OCI-LY1 (cell line): ENCODE measurements around the gene RRN3.
"Not testable (repeated sequence)": the region's sequence is repeated elsewhere in the genome, so short reads cannot be mapped to it uniquely, and the experiment has no call there.

ENCODE experiments used
- H2AFZ ChIP-seq: fragments of 200-600 bp; sonication (generic), shearing (Covaris generic); 2 replicates; pipeline ENCODE4 v1.6.0; 2014; ENCODE audit warnings: antibody characterized with exemption, mild to moderate bottlenecking, low read length
- H3F3A ChIP-seq: fragments of 200-600 bp; sonication (generic), shearing (Covaris generic); 2 replicates; pipeline ENCODE4 v1.6.0; 2014; ENCODE audit warnings: mild to moderate bottlenecking, antibody characterized with exemption, low read length, moderate library complexity; ENCODE audit not compliant: insufficient read depth
- H3K27ac ChIP-seq: fragments of 200-600 bp; sonication (generic); 2 replicates; pipeline ENCODE4 v1.5.1; 2014; ENCODE audit warnings: low read length, mixed run types, mild to moderate bottlenecking, low read depth; ENCODE audit not compliant: poor library complexity, severe bottlenecking
- H3K27me3 ChIP-seq: fragments of 200-600 bp; sonication (generic); 2 replicates; pipeline ENCODE4 v1.6.0; 2014; ENCODE audit warnings: antibody characterized with exemption, mild to moderate bottlenecking, low read length, moderate library complexity; ENCODE audit not compliant: insufficient read depth
- H3K36me3 ChIP-seq: fragments of 200-600 bp; sonication (generic); 2 replicates; pipeline ENCODE4 v1.6.1; 2014; ENCODE audit warnings: mild to moderate bottlenecking, antibody characterized with exemption, low read length, moderate library complexity, mixed read lengths; ENCODE audit not compliant: insufficient read depth
- H3K4me1 ChIP-seq: fragments of 200-600 bp; sonication (generic); 2 replicates; pipeline ENCODE4 v1.5.1; 2014; ENCODE audit warnings: mild to moderate bottlenecking, low read length, moderate library complexity; ENCODE audit not compliant: insufficient read depth, severe bottlenecking
- H3K4me2 ChIP-seq: fragments of 200-600 bp; sonication (generic), shearing (Covaris generic); 2 replicates; pipeline ENCODE4 v1.6.1; 2014; ENCODE audit warnings: low read length
- H3K4me3 ChIP-seq: fragments of 200-600 bp; sonication (generic); 2 replicates; pipeline ENCODE4 v1.5.1; 2014; ENCODE audit warnings: low read length, low read depth, mild to moderate bottlenecking, mixed read lengths; ENCODE audit not compliant: poor library complexity, severe bottlenecking
- H3K79me2 ChIP-seq: fragments of 200-600 bp; shearing (Covaris generic); 2 replicates; pipeline ENCODE4 v1.6.1; 2016; ENCODE audit warnings: mixed run types, low read length, mixed read lengths; ENCODE audit not compliant: insufficient read depth
- H3K9ac ChIP-seq: fragments of 200-600 bp; sonication (generic), shearing (Covaris generic); 2 replicates; pipeline ENCODE4 v1.6.1; 2014; ENCODE audit warnings: mild to moderate bottlenecking, low read length, mixed read lengths
- H3K9me2 ChIP-seq: fragments of 200-600 bp; sonication (generic), shearing (Covaris generic); 2 replicates; pipeline ENCODE4 v1.6.1; 2014; ENCODE audit warnings: low read depth, mild to moderate bottlenecking, low read length, mixed read lengths
- H3K9me3 ChIP-seq: fragments of 200-600 bp; shearing (Covaris generic); 2 replicates; pipeline ENCODE4 v1.6.1; 2014; ENCODE audit warnings: low read length, mixed read lengths
- H4K20me1 ChIP-seq: fragments of 200-600 bp; sonication (generic), shearing (Covaris generic); 2 replicates; pipeline ENCODE4 v1.6.0; 2016; ENCODE audit warnings: mild to moderate bottlenecking, low read length; ENCODE audit not compliant: insufficient read depth
- EZH2 ChIP-seq: fragments of 200-600 bp; sonication (generic), shearing (Covaris generic); IDR thresholded peaks from 2 replicates; pipeline ENCODE4 v1.8.0; 2017; ENCODE audit warnings: borderline replicate concordance, mixed run types, mild to moderate bottlenecking, antibody characterized with exemption, low read length, moderate library complexity, mixed read lengths
- TF ChIP-seq, protein P1 (sequence below): fragments of 200-600 bp; sonication (generic), shearing (Covaris generic); IDR thresholded peaks from 2 replicates; pipeline ENCODE4 v1.5.1; 2017; ENCODE audit warnings: mild to moderate bottlenecking, antibody characterized with exemption, low read length, moderate library complexity, mixed read lengths

Gene RRN3

DNA sequence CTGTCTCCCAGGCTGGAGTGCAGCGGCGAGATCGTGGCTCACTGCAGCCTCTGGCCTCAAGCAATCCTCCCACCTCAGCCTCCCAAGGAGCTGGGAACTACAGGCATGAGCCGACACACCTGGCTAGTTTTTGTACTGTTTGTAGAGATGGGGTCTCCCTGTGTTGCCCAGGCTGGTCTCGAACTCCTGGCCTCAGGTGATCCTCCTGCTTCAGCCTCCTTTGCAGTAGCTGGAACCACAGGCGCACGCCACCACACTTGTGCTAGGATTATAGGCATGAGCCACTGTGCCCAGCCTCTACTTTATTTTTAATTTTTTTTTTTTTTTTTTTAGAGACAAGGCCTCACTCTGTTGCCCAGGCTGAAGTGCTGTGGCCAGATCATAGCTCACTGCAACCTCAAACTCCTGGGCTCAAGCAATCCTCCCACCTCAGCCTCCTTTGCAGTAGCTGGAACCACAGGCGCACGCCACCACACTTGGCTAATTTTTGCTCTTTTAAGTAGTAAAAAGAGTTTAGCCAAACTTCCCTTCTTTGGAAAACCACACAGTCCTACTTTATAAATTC is 42.6 kb downstream of the RRN3 start:
- H3K9me3 ChIP-seq = no peaks in the 10 kb centered on the region
- H4K20me1 ChIP-seq = no peaks in the 10 kb centered on the region
- H3K4me1 ChIP-seq = peaks cover 17% of the 10 kb centered on the region
- H3K36me3 ChIP-seq = peaks cover 10% of the 10 kb centered on the region
- no peak overlapping the region for H2AFZ ChIP-seq
- H3K9me2 ChIP-seq = no peaks in the 10 kb centered on the region
- no peaks in the 10 kb centered on the region for H3K27me3 ChIP-seq
- H3K4me2 ChIP-seq = no peak overlapping the region
- H3K79me2 ChIP-seq = peaks cover 11% of the 10 kb centered on the region; the same call in 1 of the 2 replicates
- no peak overlapping the region for H3K9ac ChIP-seq
- TF ChIP-seq EZH2 = no peak
- TF ChIP-seq, protein P1, sequence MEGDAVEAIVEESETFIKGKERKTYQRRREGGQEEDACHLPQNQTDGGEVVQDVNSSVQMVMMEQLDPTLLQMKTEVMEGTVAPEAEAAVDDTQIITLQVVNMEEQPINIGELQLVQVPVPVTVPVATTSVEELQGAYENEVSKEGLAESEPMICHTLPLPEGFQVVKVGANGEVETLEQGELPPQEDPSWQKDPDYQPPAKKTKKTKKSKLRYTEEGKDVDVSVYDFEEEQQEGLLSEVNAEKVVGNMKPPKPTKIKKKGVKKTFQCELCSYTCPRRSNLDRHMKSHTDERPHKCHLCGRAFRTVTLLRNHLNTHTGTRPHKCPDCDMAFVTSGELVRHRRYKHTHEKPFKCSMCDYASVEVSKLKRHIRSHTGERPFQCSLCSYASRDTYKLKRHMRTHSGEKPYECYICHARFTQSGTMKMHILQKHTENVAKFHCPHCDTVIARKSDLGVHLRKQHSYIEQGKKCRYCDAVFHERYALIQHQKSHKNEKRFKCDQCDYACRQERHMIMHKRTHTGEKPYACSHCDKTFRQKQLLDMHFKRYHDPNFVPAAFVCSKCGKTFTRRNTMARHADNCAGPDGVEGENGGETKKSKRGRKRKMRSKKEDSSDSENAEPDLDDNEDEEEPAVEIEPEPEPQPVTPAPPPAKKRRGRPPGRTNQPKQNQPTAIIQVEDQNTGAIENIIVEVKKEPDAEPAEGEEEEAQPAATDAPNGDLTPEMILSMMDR = no peak
- H3K4me3 ChIP-seq = no peak overlapping the region
- no peaks in the 10 kb centered on the region for H3F3A ChIP-seq
- H3K27ac ChIP-seq = no peak overlapping the region

DNA sequence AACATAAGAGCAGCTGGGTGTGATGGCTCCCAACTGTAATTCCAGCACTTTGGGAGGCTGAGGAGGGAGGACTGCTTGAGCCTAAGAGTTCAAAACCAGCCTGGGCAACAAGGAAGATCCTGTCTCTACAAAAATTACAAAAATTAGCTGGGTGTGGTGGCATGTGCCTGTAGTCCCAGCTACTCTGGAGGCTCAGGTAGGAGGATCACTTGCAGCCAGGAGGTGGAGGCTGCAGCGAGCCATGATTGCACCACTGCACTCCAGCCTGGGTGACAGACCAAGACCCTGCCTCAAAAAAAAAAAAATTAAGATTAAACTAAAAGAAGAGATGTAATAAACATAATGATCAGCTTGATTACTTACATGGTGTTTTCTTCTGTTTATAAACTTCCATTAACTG is 43.6 kb downstream of the RRN3 start:
- H3K4me3 ChIP-seq, H3K9me3 ChIP-seq, H3K27me3 ChIP-seq, H4K20me1 ChIP-seq, H3F3A ChIP-seq, H3K27ac ChIP-seq, H3K9me2 ChIP-seq, H3K9ac ChIP-seq, H2AFZ ChIP-seq, H3K4me2 ChIP-seq: not testable (repeated sequence)
- Histone ChIP-seq H3K79me2 (peaks cover 11% of the 10 kb centered on the region; the same call in 1 of the 2 replicates), H3K4me1 (peaks cover 13% of the 10 kb centered on the region), H3K36me3 (peaks cover 17% of the 10 kb centered on the region)

DNA sequence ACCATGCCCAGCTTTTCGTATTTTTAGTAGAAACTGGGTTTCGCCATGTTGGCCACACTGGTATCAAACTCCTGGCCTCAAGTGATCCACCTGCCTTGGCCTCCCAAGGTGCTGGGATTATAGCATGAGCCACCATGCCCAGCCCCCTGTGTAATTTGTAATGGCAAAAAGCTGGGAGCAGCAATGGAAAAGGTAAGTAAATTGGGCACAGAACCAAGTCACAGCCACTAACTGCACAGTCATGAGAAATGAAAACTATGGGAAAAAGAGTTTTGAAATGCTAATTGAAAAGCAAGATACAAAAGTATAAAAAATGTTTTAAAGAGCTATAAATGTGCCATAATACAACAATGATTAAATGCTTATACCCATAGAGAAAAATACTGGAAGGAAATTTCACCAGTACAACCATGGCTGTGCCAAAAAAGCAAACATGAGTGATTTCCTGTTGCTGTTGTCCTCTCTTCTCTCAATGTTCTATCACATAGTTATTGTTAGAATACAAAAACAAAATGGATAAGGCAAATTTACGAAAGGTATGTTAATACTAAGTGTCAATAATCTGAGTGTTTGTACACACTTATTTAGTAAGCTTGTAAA is 44.4 kb downstream of the RRN3 start:
- no peaks in the 10 kb centered on the region for H3F3A ChIP-seq

More for the DNA sequence above, 44.4 kb downstream of the RRN3 start:
- H3K79me2 ChIP-seq = peaks cover 11% of the 10 kb centered on the region; the same call in 1 of the 2 replicates
- no peaks in the 10 kb centered on the region for H4K20me1 ChIP-seq
- H3K4me1 ChIP-seq = peaks cover 8% of the 10 kb centered on the region
- no peak for TF ChIP-seq EZH2
- TF ChIP-seq, protein P1 = no peak
- H3K4me2 ChIP-seq = no peak overlapping the region
- H3K27me3 ChIP-seq = no peaks in the 10 kb centered on the region
- peaks cover 17% of the 10 kb centered on the region for H3K36me3 ChIP-seq
- H3K9ac ChIP-seq = no peak overlapping the region
- H2AFZ ChIP-seq = no peak overlapping the region
- no peaks in the 10 kb centered on the region for H3K9me2 ChIP-seq
- no peak overlapping the region for H3K27ac ChIP-seq
- no peaks in the 10 kb centered on the region for H3K9me3 ChIP-seq
- H3K4me3 ChIP-seq = no peak overlapping the region
